ENCODE measurements around the gene WWOX. TPM values are rescaled to one million over a fixed set of nuclear protein-coding genes. Genes with fewer than 3 reads are reported as not detected.

The WWOX gene
- total and polyA plus RNA-seq, 2 of the 13 experiments (the other 11 are each of a cell fraction or from before 2014, with no cell fraction given), result 9.1 to 37.4 TPM

DNA sequence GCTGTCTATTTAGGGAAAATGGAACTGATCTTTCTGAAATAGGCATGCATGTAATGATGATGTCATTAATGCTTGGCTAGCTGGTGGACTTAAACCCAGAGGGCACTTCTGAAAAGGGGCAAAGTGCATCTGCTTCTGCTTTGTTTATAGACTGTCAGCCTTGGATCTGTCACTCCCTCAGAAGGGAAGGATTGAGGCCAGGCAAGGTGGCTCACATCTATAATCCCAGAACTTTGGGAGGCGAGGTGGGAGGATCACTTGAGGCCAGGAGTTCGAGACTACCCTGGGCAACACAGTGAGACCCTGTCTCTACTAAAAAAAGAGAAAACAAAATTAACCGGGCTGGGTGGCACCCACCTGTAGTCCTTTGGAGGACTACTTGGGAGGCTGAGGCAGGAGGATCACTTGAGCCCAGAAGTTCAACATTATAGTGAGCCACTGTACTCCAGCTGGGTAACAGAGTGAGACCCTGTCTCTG is 185.5 kb downstream of the WWOX start (continued):
- TF ChIP-seq, protein P1, sequence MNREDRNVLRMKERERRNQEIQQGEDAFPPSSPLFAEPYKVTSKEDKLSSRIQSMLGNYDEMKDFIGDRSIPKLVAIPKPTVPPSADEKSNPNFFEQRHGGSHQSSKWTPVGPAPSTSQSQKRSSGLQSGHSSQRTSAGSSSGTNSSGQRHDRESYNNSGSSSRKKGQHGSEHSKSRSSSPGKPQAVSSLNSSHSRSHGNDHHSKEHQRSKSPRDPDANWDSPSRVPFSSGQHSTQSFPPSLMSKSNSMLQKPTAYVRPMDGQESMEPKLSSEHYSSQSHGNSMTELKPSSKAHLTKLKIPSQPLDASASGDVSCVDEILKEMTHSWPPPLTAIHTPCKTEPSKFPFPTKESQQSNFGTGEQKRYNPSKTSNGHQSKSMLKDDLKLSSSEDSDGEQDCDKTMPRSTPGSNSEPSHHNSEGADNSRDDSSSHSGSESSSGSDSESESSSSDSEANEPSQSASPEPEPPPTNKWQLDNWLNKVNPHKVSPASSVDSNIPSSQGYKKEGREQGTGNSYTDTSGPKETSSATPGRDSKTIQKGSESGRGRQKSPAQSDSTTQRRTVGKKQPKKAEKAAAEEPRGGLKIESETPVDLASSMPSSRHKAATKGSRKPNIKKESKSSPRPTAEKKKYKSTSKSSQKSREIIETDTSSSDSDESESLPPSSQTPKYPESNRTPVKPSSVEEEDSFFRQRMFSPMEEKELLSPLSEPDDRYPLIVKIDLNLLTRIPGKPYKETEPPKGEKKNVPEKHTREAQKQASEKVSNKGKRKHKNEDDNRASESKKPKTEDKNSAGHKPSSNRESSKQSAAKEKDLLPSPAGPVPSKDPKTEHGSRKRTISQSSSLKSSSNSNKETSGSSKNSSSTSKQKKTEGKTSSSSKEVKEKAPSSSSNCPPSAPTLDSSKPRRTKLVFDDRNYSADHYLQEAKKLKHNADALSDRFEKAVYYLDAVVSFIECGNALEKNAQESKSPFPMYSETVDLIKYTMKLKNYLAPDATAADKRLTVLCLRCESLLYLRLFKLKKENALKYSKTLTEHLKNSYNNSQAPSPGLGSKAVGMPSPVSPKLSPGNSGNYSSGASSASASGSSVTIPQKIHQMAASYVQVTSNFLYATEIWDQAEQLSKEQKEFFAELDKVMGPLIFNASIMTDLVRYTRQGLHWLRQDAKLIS (CRISPR knock-in tag; IDR thresholded peaks at IDR 0.05), result no peak
- TF ChIP-seq, protein P2, sequence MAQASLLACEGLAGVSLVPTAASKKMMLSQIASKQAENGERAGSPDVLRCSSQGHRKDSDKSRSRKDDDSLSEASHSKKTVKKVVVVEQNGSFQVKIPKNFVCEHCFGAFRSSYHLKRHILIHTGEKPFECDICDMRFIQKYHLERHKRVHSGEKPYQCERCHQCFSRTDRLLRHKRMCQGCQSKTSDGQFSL (CRISPR knock-in tag; IDR thresholded peaks at IDR 0.05), result no peak
- peak; percentile 90 for TF ChIP-seq FOXK1 (CRISPR knock-in tag; IDR thresholded peaks at IDR 0.05; ENCODE audit: borderline replicate concordance, low read depth)
- TF ChIP-seq, protein P3, sequence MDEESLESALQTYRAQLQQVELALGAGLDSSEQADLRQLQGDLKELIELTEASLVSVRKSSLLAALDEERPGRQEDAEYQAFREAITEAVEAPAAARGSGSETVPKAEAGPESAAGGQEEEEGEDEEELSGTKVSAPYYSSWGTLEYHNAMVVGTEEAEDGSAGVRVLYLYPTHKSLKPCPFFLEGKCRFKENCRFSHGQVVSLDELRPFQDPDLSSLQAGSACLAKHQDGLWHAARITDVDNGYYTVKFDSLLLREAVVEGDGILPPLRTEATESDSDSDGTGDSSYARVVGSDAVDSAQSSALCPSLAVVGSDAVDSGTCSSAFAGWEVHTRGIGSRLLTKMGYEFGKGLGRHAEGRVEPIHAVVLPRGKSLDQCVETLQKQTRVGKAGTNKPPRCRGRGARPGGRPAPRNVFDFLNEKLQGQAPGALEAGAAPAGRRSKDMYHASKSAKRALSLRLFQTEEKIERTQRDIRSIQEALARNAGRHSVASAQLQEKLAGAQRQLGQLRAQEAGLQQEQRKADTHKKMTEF (CRISPR knock-in tag; IDR thresholded peaks at IDR 0.05), result peak; percentile 88; the same call in 1 of the 2 replicates
- TF ChIP-seq ZNF615 (CRISPR knock-in tag; IDR thresholded peaks at IDR 0.05; ENCODE audit: borderline replicate concordance), result no peak
- no peak for TF ChIP-seq KDM4B (CRISPR knock-in tag; IDR thresholded peaks at IDR 0.05)
- TF ChIP-seq POGZ (CRISPR knock-in tag; IDR thresholded peaks at IDR 0.05), result peak; percentile 99
- peak; percentile 60 for TF ChIP-seq NCOA2 (CRISPR knock-in tag; IDR thresholded peaks at IDR 0.05)
- TF ChIP-seq RXRB (CRISPR knock-in tag; IDR thresholded peaks at IDR 0.05; ENCODE audit: borderline replicate concordance), result peak; percentile 82
- TF ChIP-seq, protein P4, sequence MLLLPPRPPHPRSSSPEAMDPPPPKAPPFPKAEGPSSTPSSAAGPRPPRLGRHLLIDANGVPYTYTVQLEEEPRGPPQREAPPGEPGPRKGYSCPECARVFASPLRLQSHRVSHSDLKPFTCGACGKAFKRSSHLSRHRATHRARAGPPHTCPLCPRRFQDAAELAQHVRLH (CRISPR knock-in tag; IDR thresholded peaks at IDR 0.05; ENCODE audit: borderline replicate concordance, low read depth), result 0 out of 2 replicates have a peak, but pooled peaks have one; percentile 53
- peak; percentile 39; the same call in 1 of the 2 replicates for TF ChIP-seq ZSCAN9 (CRISPR knock-in tag; IDR thresholded peaks at IDR 0.05; ENCODE audit: borderline replicate concordance)
- no peak for TF ChIP-seq ZBTB7A (CRISPR knock-in tag; IDR thresholded peaks at IDR 0.05)
- TF ChIP-seq ZNF460 (CRISPR knock-in tag; IDR thresholded peaks at IDR 0.05; ENCODE audit: borderline replicate concordance), result peak; percentile 26; the same call in 1 of the 2 replicates
- TF ChIP-seq, protein P5, sequence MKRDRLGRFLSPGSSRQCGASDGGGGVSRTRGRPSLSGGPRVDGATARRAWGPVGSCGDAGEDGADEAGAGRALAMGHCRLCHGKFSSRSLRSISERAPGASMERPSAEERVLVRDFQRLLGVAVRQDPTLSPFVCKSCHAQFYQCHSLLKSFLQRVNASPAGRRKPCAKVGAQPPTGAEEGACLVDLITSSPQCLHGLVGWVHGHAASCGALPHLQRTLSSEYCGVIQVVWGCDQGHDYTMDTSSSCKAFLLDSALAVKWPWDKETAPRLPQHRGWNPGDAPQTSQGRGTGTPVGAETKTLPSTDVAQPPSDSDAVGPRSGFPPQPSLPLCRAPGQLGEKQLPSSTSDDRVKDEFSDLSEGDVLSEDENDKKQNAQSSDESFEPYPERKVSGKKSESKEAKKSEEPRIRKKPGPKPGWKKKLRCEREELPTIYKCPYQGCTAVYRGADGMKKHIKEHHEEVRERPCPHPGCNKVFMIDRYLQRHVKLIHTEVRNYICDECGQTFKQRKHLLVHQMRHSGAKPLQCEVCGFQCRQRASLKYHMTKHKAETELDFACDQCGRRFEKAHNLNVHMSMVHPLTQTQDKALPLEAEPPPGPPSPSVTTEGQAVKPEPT (CRISPR knock-in tag; IDR thresholded peaks at IDR 0.05; ENCODE audit: low read depth), result no peak
- TF ChIP-seq ZNF781 (CRISPR knock-in tag; IDR thresholded peaks at IDR 0.05; ENCODE audit: borderline replicate concordance, not compliant biosample characterization), result peak; percentile 23
- peak; percentile 19; the same call in 1 of the 2 replicates for TF ChIP-seq TBX2 (CRISPR knock-in tag; IDR thresholded peaks at IDR 0.05; ENCODE audit: borderline replicate concordance)
- TF ChIP-seq, protein P6, sequence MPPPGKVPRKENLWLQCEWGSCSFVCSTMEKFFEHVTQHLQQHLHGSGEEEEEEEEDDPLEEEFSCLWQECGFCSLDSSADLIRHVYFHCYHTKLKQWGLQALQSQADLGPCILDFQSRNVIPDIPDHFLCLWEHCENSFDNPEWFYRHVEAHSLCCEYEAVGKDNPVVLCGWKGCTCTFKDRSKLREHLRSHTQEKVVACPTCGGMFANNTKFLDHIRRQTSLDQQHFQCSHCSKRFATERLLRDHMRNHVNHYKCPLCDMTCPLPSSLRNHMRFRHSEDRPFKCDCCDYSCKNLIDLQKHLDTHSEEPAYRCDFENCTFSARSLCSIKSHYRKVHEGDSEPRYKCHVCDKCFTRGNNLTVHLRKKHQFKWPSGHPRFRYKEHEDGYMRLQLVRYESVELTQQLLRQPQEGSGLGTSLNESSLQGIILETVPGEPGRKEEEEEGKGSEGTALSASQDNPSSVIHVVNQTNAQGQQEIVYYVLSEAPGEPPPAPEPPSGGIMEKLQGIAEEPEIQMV (CRISPR knock-in tag; IDR thresholded peaks at IDR 0.05; ENCODE audit: low read depth), result 0 out of 2 replicates have a peak, but pooled peaks have one; percentile 27
- TF ChIP-seq HHEX (CRISPR knock-in tag; IDR thresholded peaks at IDR 0.05), result peak; percentile 33; the same call in 1 of the 2 replicates
- TF ChIP-seq SAP130 (CRISPR knock-in tag; IDR thresholded peaks at IDR 0.05; ENCODE audit: low read depth), result peak; percentile 78
- TF ChIP-seq, protein P7, sequence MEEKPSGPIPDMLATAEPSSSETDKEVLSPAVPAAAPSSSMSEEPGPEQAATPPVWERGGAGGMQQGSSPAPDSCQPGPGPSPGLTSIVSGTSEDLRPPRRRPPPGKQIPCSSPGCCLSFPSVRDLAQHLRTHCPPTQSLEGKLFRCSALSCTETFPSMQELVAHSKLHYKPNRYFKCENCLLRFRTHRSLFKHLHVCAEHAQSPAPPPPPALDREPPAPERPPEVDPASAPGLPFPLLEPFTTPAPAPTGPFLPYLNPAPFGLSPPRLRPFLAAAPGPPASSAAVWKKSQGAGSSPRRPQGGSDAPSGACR (CRISPR knock-in tag; IDR thresholded peaks at IDR 0.05), result no peak
